Endothelial cell of umbilical vein (primary cell): ENCODE measurements around the gene PDK2.

Experiments
- EZH2 ChIP-seq: IDR thresholded peaks from 2 replicates; pipeline ENCODE4 v1.6.1; 2012; ENCODE audit warnings: borderline replicate concordance, low read depth, mild to moderate bottlenecking, moderate library complexity, low read length, inconsistent platforms; ENCODE audit not compliant: severe bottlenecking
- FOS ChIP-seq: IDR thresholded peaks from 2 replicates; pipeline ENCODE4 v1.6.1; 2011; ENCODE audit warnings: mild to moderate bottlenecking, low read length, moderate library complexity, borderline replicate concordance; ENCODE audit not compliant: insufficient read depth
- JUN ChIP-seq: IDR thresholded peaks from 2 replicates; pipeline ENCODE4 v1.6.1; 2011; ENCODE audit warnings: borderline replicate concordance, low read depth; ENCODE audit not compliant: insufficient read length, insufficient read depth
- MYC ChIP-seq: IDR thresholded peaks from one replicate; pipeline ENCODE4 v1.6.1; 2011; ENCODE audit warnings: mild to moderate bottlenecking, low read depth, low read length
- POLR2A ChIP-seq: IDR thresholded peaks from 2 replicates; pipeline ENCODE4 v1.6.1; 2012; ENCODE audit warnings: low read depth, mild to moderate bottlenecking, control low read depth, low read length
- POLR2AphosphoS5 ChIP-seq: IDR thresholded peaks from 2 replicates; pipeline ENCODE4 v1.6.1; 2012; ENCODE audit warnings: low read depth, mild to moderate bottlenecking, control low read depth, low read length, moderate library complexity; ENCODE audit not compliant: insufficient read depth
- TF ChIP-seq, protein P1 (sequence below), 2 donors: IDR thresholded peaks; 1 replicate in 1 of 2; 2 replicates in 1 of 2; pipeline ENCODE4 v1.5.1; 2011; ENCODE audit warnings: low read length in 2 of 2, mild to moderate bottlenecking in 2 of 2, moderate library complexity in 2 of 2, control low read depth in 1 of 2, inconsistent platforms in 1 of 2, low read depth in 1 of 2; ENCODE audit not compliant: insufficient read depth in 1 of 2; ENCODE audit errors: extremely low read depth in 1 of 2

DNA sequence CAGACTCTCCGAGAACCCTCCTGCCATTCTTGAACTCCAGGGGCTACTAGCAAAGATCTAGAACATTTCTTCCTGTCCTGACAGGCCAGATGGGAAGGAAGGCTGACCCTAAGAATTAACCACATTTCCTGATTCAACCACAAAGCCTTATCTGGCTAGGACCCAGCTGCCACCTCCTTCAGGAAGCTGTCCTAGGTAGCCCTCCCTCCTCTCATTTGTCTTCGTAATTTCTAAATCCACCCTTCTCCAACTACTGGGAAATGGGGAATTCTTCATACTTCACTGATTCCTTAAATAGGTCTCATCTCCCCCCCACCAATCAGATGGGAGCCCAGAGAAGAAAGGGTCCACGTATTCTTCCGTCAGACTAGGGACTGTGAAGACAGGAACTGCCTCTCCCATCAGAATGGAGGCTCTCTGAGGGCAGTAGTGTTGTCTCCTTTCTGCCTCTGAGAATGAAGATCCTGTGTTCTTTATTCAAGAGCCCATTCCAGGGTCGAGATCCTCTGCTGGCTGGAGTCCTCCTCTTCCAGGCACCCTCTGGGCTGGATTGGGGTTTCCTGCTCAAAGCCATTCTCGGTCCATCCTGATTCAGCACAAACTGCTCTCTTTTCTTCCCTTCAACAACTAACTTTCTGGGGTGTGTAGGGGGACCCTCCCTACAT is 32.7 kb downstream of the PDK2 start:
- TF ChIP-seq EZH2 (no peak), JUN (no peak), FOS (no peak), POLR2A (peak; percentile 23), MYC (no peak), POLR2AphosphoS5 (peak; percentile 60)
- TF ChIP-seq, protein P1, sequence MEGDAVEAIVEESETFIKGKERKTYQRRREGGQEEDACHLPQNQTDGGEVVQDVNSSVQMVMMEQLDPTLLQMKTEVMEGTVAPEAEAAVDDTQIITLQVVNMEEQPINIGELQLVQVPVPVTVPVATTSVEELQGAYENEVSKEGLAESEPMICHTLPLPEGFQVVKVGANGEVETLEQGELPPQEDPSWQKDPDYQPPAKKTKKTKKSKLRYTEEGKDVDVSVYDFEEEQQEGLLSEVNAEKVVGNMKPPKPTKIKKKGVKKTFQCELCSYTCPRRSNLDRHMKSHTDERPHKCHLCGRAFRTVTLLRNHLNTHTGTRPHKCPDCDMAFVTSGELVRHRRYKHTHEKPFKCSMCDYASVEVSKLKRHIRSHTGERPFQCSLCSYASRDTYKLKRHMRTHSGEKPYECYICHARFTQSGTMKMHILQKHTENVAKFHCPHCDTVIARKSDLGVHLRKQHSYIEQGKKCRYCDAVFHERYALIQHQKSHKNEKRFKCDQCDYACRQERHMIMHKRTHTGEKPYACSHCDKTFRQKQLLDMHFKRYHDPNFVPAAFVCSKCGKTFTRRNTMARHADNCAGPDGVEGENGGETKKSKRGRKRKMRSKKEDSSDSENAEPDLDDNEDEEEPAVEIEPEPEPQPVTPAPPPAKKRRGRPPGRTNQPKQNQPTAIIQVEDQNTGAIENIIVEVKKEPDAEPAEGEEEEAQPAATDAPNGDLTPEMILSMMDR (IDR thresholded peaks at IDR 0.05; ENCODE audit: extremely low read depth in 1 of 2, insufficient read depth in 1 of 2, low read depth in 1 of 2, low read length in 2 of 2) = no peak
